Measurements from ENCODE around the gene EXOC3L4. TPM values are rescaled to one million over a fixed set of nuclear protein-coding genes. Genes with fewer than 3 reads are reported as not detected.

EXOC3L4 gene
- total RNA-seq, 1 experiment from 2014 or later: not detected

- Histone ChIP-seq H3K36me3 (ENCODE audit: insufficient read depth, low read length) (no peaks in the 10 kb centered on the region), H3K27ac (ENCODE audit: low read length) (no peak within 1 kb of the TSS), H3K4me1 (ENCODE audit: low read length) (0 out of 2 replicates have a peak, but pooled peaks cover 5% of the 10 kb centered on the region), H4K20me1 (ENCODE audit: insufficient read depth, low read depth, low read length) (no peaks in the 10 kb centered on the region), H3K4me3 (ENCODE audit: low read length) (no peak within 1 kb of the TSS), H3K9me2 (replicated peaks; ENCODE audit: insufficient read depth, low read length) (no peaks in the 10 kb centered on the region), H2AFZ (ENCODE audit: low read length) (no peak within 1 kb of the TSS), H3K9me3 (ENCODE audit: low read length) (no peaks in the 10 kb centered on the region), H3K4me2 (ENCODE audit: low read depth, low read length, poor library complexity, severe bottlenecking) (no peak within 1 kb of the TSS), H3K79me2 (ENCODE audit: low read length) (no peaks in the 10 kb centered on the region), H3K27me3 (ENCODE audit: low read length) (no peaks in the 10 kb centered on the region), H3K9ac (ENCODE audit: low read length) (no peak within 1 kb of the TSS)
- DNase-seq: no peak
Measured at GRCh38 chr14:103057372-103058163, 37.0 kb upstream of the EXOC3L4 start, which contains the start of gene CDC42BPB. Gene CDC42BPB, minus strand, starts transcription at chr14:103057549. Its CDS starts 376 bp downstream, at chr14:103057173.

GRCh38 chr14:103058164-103059055 is 36.1 kb upstream of the EXOC3L4 start:
- H3K4me2 ChIP-seq (ENCODE audit: low read depth, low read length, poor library complexity, severe bottlenecking): no peak overlapping the region
- no peak for DNase-seq
- H4K20me1 ChIP-seq (ENCODE audit: insufficient read depth, low read depth, low read length): no peaks in the 10 kb centered on the region
- no peak overlapping the region for H3K27ac ChIP-seq (ENCODE audit: low read length)
- H3K36me3 ChIP-seq (ENCODE audit: insufficient read depth, low read length): no peaks in the 10 kb centered on the region
- H2AFZ ChIP-seq (ENCODE audit: low read length): no peak overlapping the region
- H3K4me3 ChIP-seq (ENCODE audit: low read length): no peak overlapping the region
- H3K79me2 ChIP-seq (ENCODE audit: low read length): no peaks in the 10 kb centered on the region
- no peaks in the 10 kb centered on the region for H3K27me3 ChIP-seq (ENCODE audit: low read length)
- no peak overlapping the region for H3K9ac ChIP-seq (ENCODE audit: low read length)
- 0 out of 2 replicates have a peak, but pooled peaks cover 3% of the 10 kb centered on the region for H3K4me1 ChIP-seq (ENCODE audit: low read length)
- H3K9me2 ChIP-seq (replicated peaks; ENCODE audit: insufficient read depth, low read length): no peaks in the 10 kb centered on the region
- no peaks in the 10 kb centered on the region for H3K9me3 ChIP-seq (ENCODE audit: low read length)

- H3K4me2 ChIP-seq (ENCODE audit: low read depth, low read length, poor library complexity, severe bottlenecking): no peak overlapping the region
- no peaks in the 10 kb centered on the region for H3K9me3 ChIP-seq (ENCODE audit: low read length)
- H3K27me3 ChIP-seq (ENCODE audit: low read length): no peaks in the 10 kb centered on the region
- no peak overlapping the region for H3K27ac ChIP-seq (ENCODE audit: low read length)
- H3K4me1 ChIP-seq (ENCODE audit: low read length): 0 out of 2 replicates have a peak, but pooled peaks cover 3% of the 10 kb centered on the region
- H3K9me2 ChIP-seq (replicated peaks; ENCODE audit: insufficient read depth, low read length): no peaks in the 10 kb centered on the region
- H3K36me3 ChIP-seq (ENCODE audit: insufficient read depth, low read length): no peaks in the 10 kb centered on the region
- H3K79me2 ChIP-seq (ENCODE audit: low read length): no peaks in the 10 kb centered on the region
- no peak overlapping the region for H3K9ac ChIP-seq (ENCODE audit: low read length)
- DNase-seq: no peak
- no peak overlapping the region for H2AFZ ChIP-seq (ENCODE audit: low read length)
- no peak overlapping the region for H3K4me3 ChIP-seq (ENCODE audit: low read length)
- no peaks in the 10 kb centered on the region for H4K20me1 ChIP-seq (ENCODE audit: insufficient read depth, low read depth, low read length)
Measured at GRCh38 chr14:103059556-103059955, 35.0 kb upstream of the EXOC3L4 start.

- Histone ChIP-seq H3K79me2 (ENCODE audit: low read length) (no peaks in the 10 kb centered on the region), H3K4me2 (ENCODE audit: low read depth, low read length, poor library complexity, severe bottlenecking) (no peak overlapping the region), H3K4me1 (ENCODE audit: low read length) (0 out of 2 replicates have a peak, but pooled peaks cover 3% of the 10 kb centered on the region), H3K27ac (ENCODE audit: low read length) (no peak overlapping the region), H3K9me3 (ENCODE audit: low read length) (no peaks in the 10 kb centered on the region), H2AFZ (ENCODE audit: low read length) (no peak overlapping the region), H3K9ac (ENCODE audit: low read length) (no peak overlapping the region), H4K20me1 (ENCODE audit: insufficient read depth, low read depth, low read length) (no peaks in the 10 kb centered on the region), H3K9me2 (replicated peaks; ENCODE audit: insufficient read depth, low read length) (no peaks in the 10 kb centered on the region), H3K36me3 (ENCODE audit: insufficient read depth, low read length) (no peaks in the 10 kb centered on the region), H3K27me3 (ENCODE audit: low read length) (no peaks in the 10 kb centered on the region), H3K4me3 (ENCODE audit: low read length) (no peak overlapping the region)
- no peak for DNase-seq
Measured at GRCh38 chr14:103061482-103061976, 33.0 kb upstream of the EXOC3L4 start.

- Histone ChIP-seq H3K79me2 (ENCODE audit: low read length) (no peaks in the 10 kb centered on the region), H3K4me2 (ENCODE audit: low read depth, low read length, poor library complexity, severe bottlenecking) (no peak overlapping the region), H3K4me1 (ENCODE audit: low read length) (no peaks in the 10 kb centered on the region), H4K20me1 (ENCODE audit: insufficient read depth, low read depth, low read length) (no peaks in the 10 kb centered on the region), H3K9me2 (replicated peaks; ENCODE audit: insufficient read depth, low read length) (no peaks in the 10 kb centered on the region), H3K27me3 (ENCODE audit: low read length) (no peaks in the 10 kb centered on the region), H3K9ac (ENCODE audit: low read length) (no peak overlapping the region), H3K36me3 (ENCODE audit: insufficient read depth, low read length) (no peaks in the 10 kb centered on the region), H3K9me3 (ENCODE audit: low read length) (no peaks in the 10 kb centered on the region), H2AFZ (ENCODE audit: low read length) (no peak overlapping the region), H3K4me3 (ENCODE audit: low read length) (no peak overlapping the region), H3K27ac (ENCODE audit: low read length) (no peak overlapping the region)
- DNase-seq: no peak
Measured at GRCh38 chr14:103064436-103064835, 30.1 kb upstream of the EXOC3L4 start.

GRCh38 chr14:103064978-103065377 is 29.5 kb upstream of the EXOC3L4 start:
- Histone ChIP-seq H4K20me1 (ENCODE audit: insufficient read depth, low read depth, low read length) (no peaks in the 10 kb centered on the region), H3K4me3 (ENCODE audit: low read length) (no peak overlapping the region), H3K9me3 (ENCODE audit: low read length) (no peaks in the 10 kb centered on the region), H3K79me2 (ENCODE audit: low read length) (no peaks in the 10 kb centered on the region), H3K4me1 (ENCODE audit: low read length) (no peaks in the 10 kb centered on the region), H3K9me2 (replicated peaks; ENCODE audit: insufficient read depth, low read length) (no peaks in the 10 kb centered on the region), H3K9ac (ENCODE audit: low read length) (no peak overlapping the region), H3K4me2 (ENCODE audit: low read depth, low read length, poor library complexity, severe bottlenecking) (no peak overlapping the region), H3K36me3 (ENCODE audit: insufficient read depth, low read length) (no peaks in the 10 kb centered on the region), H3K27me3 (ENCODE audit: low read length) (no peaks in the 10 kb centered on the region), H3K27ac (ENCODE audit: low read length) (no peak overlapping the region), H2AFZ (ENCODE audit: low read length) (no peak overlapping the region)
- no peak for DNase-seq

GRCh38 chr14:103065861-103066260 is 28.7 kb upstream of the EXOC3L4 start:
- H3K27ac ChIP-seq (ENCODE audit: low read length): no peak overlapping the region

GRCh38 chr14:103066399-103066798 is 28.1 kb upstream of the EXOC3L4 start:
- Histone ChIP-seq H3K27me3 (ENCODE audit: low read length) (no peaks in the 10 kb centered on the region), H3K4me1 (ENCODE audit: low read length) (no peaks in the 10 kb centered on the region), H3K27ac (ENCODE audit: low read length) (no peak overlapping the region), H3K9ac (ENCODE audit: low read length) (no peak overlapping the region), H3K4me2 (ENCODE audit: low read depth, low read length, poor library complexity, severe bottlenecking) (no peak overlapping the region), H2AFZ (ENCODE audit: low read length) (no peak overlapping the region), H3K4me3 (ENCODE audit: low read length) (no peak overlapping the region), H3K9me3 (ENCODE audit: low read length) (no peaks in the 10 kb centered on the region), H3K79me2 (ENCODE audit: low read length) (no peaks in the 10 kb centered on the region), H3K9me2 (replicated peaks; ENCODE audit: insufficient read depth, low read length) (no peaks in the 10 kb centered on the region), H3K36me3 (ENCODE audit: insufficient read depth, low read length) (no peaks in the 10 kb centered on the region), H4K20me1 (ENCODE audit: insufficient read depth, low read depth, low read length) (no peaks in the 10 kb centered on the region)
- DNase-seq: no peak

More at GRCh38 chr14:103065861-103066260, 28.7 kb upstream of the EXOC3L4 start:
- DNase-seq: no peak
- H3K9ac ChIP-seq (ENCODE audit: low read length): no peak overlapping the region
- H3K9me2 ChIP-seq (replicated peaks; ENCODE audit: insufficient read depth, low read length): no peaks in the 10 kb centered on the region
- no peaks in the 10 kb centered on the region for H3K4me1 ChIP-seq (ENCODE audit: low read length)
- no peaks in the 10 kb centered on the region for H3K36me3 ChIP-seq (ENCODE audit: insufficient read depth, low read length)
- H3K79me2 ChIP-seq (ENCODE audit: low read length): no peaks in the 10 kb centered on the region
- H4K20me1 ChIP-seq (ENCODE audit: insufficient read depth, low read depth, low read length): no peaks in the 10 kb centered on the region
- H3K4me2 ChIP-seq (ENCODE audit: low read depth, low read length, poor library complexity, severe bottlenecking): no peak overlapping the region
- H3K9me3 ChIP-seq (ENCODE audit: low read length): no peaks in the 10 kb centered on the region
- H3K27me3 ChIP-seq (ENCODE audit: low read length): no peaks in the 10 kb centered on the region
- no peak overlapping the region for H2AFZ ChIP-seq (ENCODE audit: low read length)
- H3K4me3 ChIP-seq (ENCODE audit: low read length): no peak overlapping the region
